HepG2 (cell line): ENCODE data around the gene DUS1L. TPM values are rescaled to one million over a fixed set of nuclear protein-coding genes. Genes with fewer than 3 reads are reported as not detected.
A peak's percentile ranks its signal among the peaks of the same experiment; 100 is the strongest.

ENCODE experiments used
- CBX2 ChIP-seq, 2 experiments: fragments of 200-600 bp in 1 of 2; sonication (generic); formaldehyde crosslinking in 1 of 2; IDR thresholded peaks; 2 replicates each; pipeline versions ENCODE4 v1.7.0 to v1.8.1; 2018 to 2022; ENCODE audit warnings: low read depth in 2 of 2, low read length in 1 of 2, mild to moderate bottlenecking in 1 of 2, missing genetic modification reagents in 1 of 2
- CHD4 ChIP-seq: fragments of 200-600 bp; sonication (generic); IDR thresholded peaks from 2 replicates; pipeline ENCODE4 v1.7.0; 2017; ENCODE audit warnings: mild to moderate bottlenecking, low read length, borderline replicate concordance
- DMAP1 ChIP-seq: IDR thresholded peaks from 2 replicates; pipeline ENCODE4 v1.6.1; 2016
- FOXA3 ChIP-seq: IDR thresholded peaks from 2 replicates; pipeline ENCODE4 v1.6.1; 2016; ENCODE audit warnings: missing genetic modification reagents, missing compliant biosample characterization
- FOXP1 ChIP-seq, 2 experiments: fragments of 450-650 bp in 1 of 2; IDR thresholded peaks; 2 replicates each; pipeline ENCODE4 v1.6.1; 2017 to 2018; ENCODE audit warnings: antibody characterized with exemption in 1 of 2
- HOXA5 ChIP-seq: sonication (generic); formaldehyde crosslinking; IDR thresholded peaks from 2 replicates; pipeline ENCODE4 v1.4.0; 2020; ENCODE audit warnings: missing genetic modification reagents
- IKZF5 ChIP-seq: IDR thresholded peaks from 2 replicates; pipeline ENCODE4 v1.6.1; 2018; ENCODE audit warnings: missing genetic modification reagents, mild to moderate bottlenecking, missing compliant biosample characterization
- KDM3A ChIP-seq: IDR thresholded peaks from 2 replicates; pipeline ENCODE4 v1.6.1; 2018; ENCODE audit warnings: low read depth, missing compliant biosample characterization
- KIAA2018 ChIP-seq: sonication (generic); formaldehyde crosslinking; IDR thresholded peaks from 2 replicates; pipeline ENCODE4 v1.5.0; 2020; ENCODE audit warnings: mild to moderate bottlenecking, missing genetic modification reagents, borderline replicate concordance
- MED1 ChIP-seq: sonication (generic); formaldehyde crosslinking; IDR thresholded peaks from 2 replicates; pipeline ENCODE4 v1.4.0; 2020; ENCODE audit warnings: missing genetic modification reagents
- MTA1 ChIP-seq: sonication (generic); formaldehyde crosslinking; IDR thresholded peaks from 2 replicates; pipeline ENCODE4 v1.4.0; 2020; ENCODE audit warnings: missing genetic modification reagents, mild to moderate bottlenecking, borderline replicate concordance
- NFATC3 ChIP-seq: sonication (generic); formaldehyde crosslinking; IDR thresholded peaks from 2 replicates; pipeline ENCODE4 v1.5.1; 2020; ENCODE audit warnings: mild to moderate bottlenecking, missing genetic modification reagents
- REL ChIP-seq: sonication (generic); formaldehyde crosslinking; conservative IDR thresholded peaks from 2 replicates; pipeline ENCODE4 v1.8.0; 2022; ENCODE audit warnings: mild to moderate bottlenecking, missing genetic modification reagents, moderate library complexity
- SMC3 ChIP-seq: IDR thresholded peaks from 2 replicates; pipeline ENCODE4 v1.6.1; 2011; ENCODE audit warnings: low read length, improper control_type of control experiment
- ZNF17 ChIP-seq: sonication (generic); formaldehyde crosslinking; IDR thresholded peaks from 2 replicates; pipeline ENCODE4 v1.5.0; 2020; ENCODE audit warnings: mild to moderate bottlenecking, missing genetic modification reagents
- ZNF414 ChIP-seq: sonication (generic); formaldehyde crosslinking; IDR thresholded peaks from 2 replicates; pipeline ENCODE4 v1.5.0; 2020; ENCODE audit warnings: missing genetic modification reagents
- ZNF792 ChIP-seq: IDR thresholded peaks from 2 replicates; pipeline ENCODE4 v1.6.1; 2016
- polyA plus RNA-seq, 8 experiments: library from polyadenylated mRNA; depleted of rRNA in 3 of 8; stranded (reverse) in 7 of 8; unstranded in 1 of 8; fragments of >200 nt; fragmentation: Illumina TruSeq in 4 of 8; extraction: Trizol in 4 of 8; gene quantifications; 2 replicates each; pipeline versions ENCODE4 v1.2.1 to v1.2.3, GENCODE V29; 2011 to 2016; ENCODE audit warnings: low read depth in 4 of 8, missing spikeins in 1 of 8, mixed read lengths in 1 of 8; ENCODE audit not compliant: insufficient read depth in 1 of 8
- total RNA-seq, 5 experiments: library from RNA; depleted of rRNA; stranded (reverse); fragments of >200 nt; fragmentation: Illumina TruSeq; extraction: Trizol; gene quantifications; 2 replicates each; pipeline ENCODE4 v1.2.3, GENCODE V29; 2016; ENCODE audit warnings: low read depth in 1 of 5
- TF ChIP-seq, protein P1 (sequence below): sonication (generic); formaldehyde crosslinking; IDR thresholded peaks from 2 replicates; pipeline ENCODE4 v1.4.0; 2020; ENCODE audit warnings: missing genetic modification reagents

Gene DUS1L
- total and polyA plus RNA-seq, 2 of the 13 experiments (the other 11 are each of a cell fraction or from before 2014, with no cell fraction given), result 81.0 to 109 TPM

DNA sequence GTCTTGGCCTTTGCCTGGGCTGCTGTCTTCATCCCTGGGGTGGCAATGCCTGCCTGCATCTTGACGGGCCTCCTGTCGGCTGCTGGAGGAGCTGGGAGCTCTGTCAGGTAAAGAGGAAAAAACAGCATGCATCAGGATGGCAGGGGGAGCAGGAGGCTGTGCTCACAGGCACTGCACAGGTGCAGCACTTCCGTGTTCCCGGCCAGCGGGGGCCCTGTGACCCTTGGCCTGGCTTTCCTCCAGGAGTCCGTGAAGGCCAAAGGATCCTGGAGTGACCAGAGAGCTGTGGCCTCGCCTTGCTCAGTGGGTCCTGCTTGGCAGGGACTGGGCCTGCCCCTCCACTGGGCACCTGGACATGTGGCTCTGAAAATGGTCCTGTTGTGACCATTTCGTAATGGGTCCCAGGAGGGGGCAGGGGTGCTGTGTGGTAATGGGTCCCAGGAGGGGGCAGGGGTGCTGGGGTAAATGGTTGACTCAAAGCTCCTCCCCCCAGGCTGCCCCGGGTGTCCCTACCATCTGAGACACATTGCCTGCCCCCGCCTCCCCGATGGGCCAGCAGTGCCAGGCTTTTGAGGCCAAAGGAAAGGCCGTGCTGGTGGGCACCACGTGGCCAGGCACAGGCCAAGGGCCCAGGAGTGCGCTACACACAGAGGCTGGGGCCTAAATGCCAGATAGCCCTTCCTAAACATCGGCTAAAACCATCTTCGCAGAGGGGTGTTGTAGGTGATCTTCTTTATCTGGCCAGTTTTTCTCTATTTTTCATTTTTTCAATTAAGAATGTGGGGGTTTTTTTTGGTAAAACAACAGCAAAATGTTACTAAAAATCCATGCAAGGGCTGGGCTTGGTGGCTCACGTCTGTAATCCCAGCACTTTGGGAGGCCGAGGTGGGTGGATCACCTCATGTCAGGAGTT is 36.4 kb upstream of the DUS1L start (continued):
- TF ChIP-seq CBX2 (IDR thresholded peaks at IDR 0.05; ENCODE audit: low read depth, low read length) (no peak), CBX2 (CRISPR knock-in tag; IDR thresholded peaks at IDR 0.05; ENCODE audit: low read depth) (no peak), IKZF5 (CRISPR knock-in tag) (peak; percentile 78), DMAP1 (CRISPR knock-in tag) (peak; percentile 96), FOXP1 (IDR thresholded peaks at IDR 0.05) (no peak), FOXP1 (CRISPR knock-in tag; IDR thresholded peaks at IDR 0.05) (peak; percentile 41), KDM3A (CRISPR knock-in tag) (peak; percentile 89), MED1 (CRISPR knock-in tag) (peak; percentile 67), HOXA5 (0 out of 2 replicates have a peak, but pooled peaks have one; percentile 44), MTA1 (CRISPR knock-in tag) (peak; percentile 95), ZNF792 (CRISPR knock-in tag) (no peak), NFATC3 (CRISPR knock-in tag) (no peak), ZNF414 (CRISPR knock-in tag) (no peak), CHD4 (peak; percentile 94; the same call in 1 of the 2 replicates), REL (CRISPR knock-in tag) (no peak; the same call in none of the 2 replicates), ZNF17 (CRISPR knock-in tag) (no peak), SMC3 (no peak), KIAA2018 (no peak), FOXA3 (CRISPR knock-in tag) (peak; percentile 59)
- TF ChIP-seq, protein P1, sequence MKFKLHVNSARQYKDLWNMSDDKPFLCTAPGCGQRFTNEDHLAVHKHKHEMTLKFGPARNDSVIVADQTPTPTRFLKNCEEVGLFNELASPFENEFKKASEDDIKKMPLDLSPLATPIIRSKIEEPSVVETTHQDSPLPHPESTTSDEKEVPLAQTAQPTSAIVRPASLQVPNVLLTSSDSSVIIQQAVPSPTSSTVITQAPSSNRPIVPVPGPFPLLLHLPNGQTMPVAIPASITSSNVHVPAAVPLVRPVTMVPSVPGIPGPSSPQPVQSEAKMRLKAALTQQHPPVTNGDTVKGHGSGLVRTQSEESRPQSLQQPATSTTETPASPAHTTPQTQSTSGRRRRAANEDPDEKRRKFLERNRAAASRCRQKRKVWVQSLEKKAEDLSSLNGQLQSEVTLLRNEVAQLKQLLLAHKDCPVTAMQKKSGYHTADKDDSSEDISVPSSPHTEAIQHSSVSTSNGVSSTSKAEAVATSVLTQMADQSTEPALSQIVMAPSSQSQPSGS, result peak; percentile 53
